ENCODE data around the gene NPAS2.

Gene NPAS2

GRCh38 chr2:100877555-100877954 is 57.6 kb downstream of the NPAS2 start:
- Histone ChIP-seq H2AFZ (ENCODE audit: low read length) (no peak overlapping the region), H3K27me3 (ENCODE audit: insufficient read depth, low read length, poor library complexity, severe bottlenecking) (no peaks in the 10 kb centered on the region), H3K9me2 (replicated peaks; ENCODE audit: low read depth, low read length) (no peaks in the 10 kb centered on the region), H3K4me1 (ENCODE audit: insufficient read depth, low read length, poor library complexity, severe bottlenecking) (no peaks in the 10 kb centered on the region), H3K9me3 (ENCODE audit: insufficient read depth, low read depth, low read length) (no peaks in the 10 kb centered on the region), H3K4me2 (ENCODE audit: low read depth, low read length, poor library complexity, severe bottlenecking) (no peak overlapping the region), H4K20me1 (ENCODE audit: insufficient read depth, low read length, poor library complexity, severe bottlenecking) (no peaks in the 10 kb centered on the region), H3K4me3 (ENCODE audit: low read length, poor library complexity, severe bottlenecking) (no peak overlapping the region), H3K9ac (ENCODE audit: low read depth, low read length, poor library complexity, severe bottlenecking) (no peak overlapping the region), H3K79me2 (ENCODE audit: insufficient read depth, low read length) (no peaks in the 10 kb centered on the region), H3K36me3 (ENCODE audit: insufficient read depth, low read length) (no peaks in the 10 kb centered on the region), H3F3A (ENCODE audit: low read depth) (no peaks in the 10 kb centered on the region)
- TF ChIP-seq EZH2phosphoT487 (IDR thresholded peaks at IDR 0.05; ENCODE audit: borderline replicate concordance), result no peak
- TF ChIP-seq CTCF (conservative IDR thresholded peaks at IDR 0.05; ENCODE audit: low read length), result no peak

- H3K9ac ChIP-seq (ENCODE audit: low read depth, low read length, poor library complexity, severe bottlenecking), result no peak overlapping the region
Measured at GRCh38 chr2:100878000-100878791, 58.3 kb downstream of the NPAS2 start.

GRCh38 chr2:100879296-100879695 is 59.4 kb downstream of the NPAS2 start:
- Histone ChIP-seq H3F3A (ENCODE audit: low read depth) (no peaks in the 10 kb centered on the region), H3K9me3 (ENCODE audit: insufficient read depth, low read depth, low read length) (no peaks in the 10 kb centered on the region), H3K36me3 (ENCODE audit: insufficient read depth, low read length) (no peaks in the 10 kb centered on the region), H3K79me2 (ENCODE audit: insufficient read depth, low read length) (no peaks in the 10 kb centered on the region), H3K27me3 (ENCODE audit: insufficient read depth, low read length, poor library complexity, severe bottlenecking) (no peaks in the 10 kb centered on the region), H3K9me2 (replicated peaks; ENCODE audit: low read depth, low read length) (no peaks in the 10 kb centered on the region), H3K9ac (ENCODE audit: low read depth, low read length, poor library complexity, severe bottlenecking) (no peak overlapping the region), H3K4me2 (ENCODE audit: low read depth, low read length, poor library complexity, severe bottlenecking) (no peak overlapping the region), H2AFZ (ENCODE audit: low read length) (no peak overlapping the region), H4K20me1 (ENCODE audit: insufficient read depth, low read length, poor library complexity, severe bottlenecking) (no peaks in the 10 kb centered on the region), H3K4me3 (ENCODE audit: low read length, poor library complexity, severe bottlenecking) (no peak overlapping the region), H3K4me1 (ENCODE audit: insufficient read depth, low read length, poor library complexity, severe bottlenecking) (no peaks in the 10 kb centered on the region)
- TF ChIP-seq EZH2phosphoT487 (IDR thresholded peaks at IDR 0.05; ENCODE audit: borderline replicate concordance) (no peak), CTCF (conservative IDR thresholded peaks at IDR 0.05; ENCODE audit: low read length) (no peak)

More at GRCh38 chr2:100878000-100878791, 58.3 kb downstream of the NPAS2 start:
- no peaks in the 10 kb centered on the region for H4K20me1 ChIP-seq (ENCODE audit: insufficient read depth, low read length, poor library complexity, severe bottlenecking)
- TF ChIP-seq CTCF (conservative IDR thresholded peaks at IDR 0.05; ENCODE audit: low read length), result no peak
- no peaks in the 10 kb centered on the region for H3K36me3 ChIP-seq (ENCODE audit: insufficient read depth, low read length)
- no peaks in the 10 kb centered on the region for H3K9me3 ChIP-seq (ENCODE audit: insufficient read depth, low read depth, low read length)
- H3F3A ChIP-seq (ENCODE audit: low read depth), result no peaks in the 10 kb centered on the region
- no peaks in the 10 kb centered on the region for H3K79me2 ChIP-seq (ENCODE audit: insufficient read depth, low read length)
- H3K4me1 ChIP-seq (ENCODE audit: insufficient read depth, low read length, poor library complexity, severe bottlenecking), result no peaks in the 10 kb centered on the region
- H3K4me3 ChIP-seq (ENCODE audit: low read length, poor library complexity, severe bottlenecking), result no peak overlapping the region
- no peaks in the 10 kb centered on the region for H3K9me2 ChIP-seq (replicated peaks; ENCODE audit: low read depth, low read length)
- no peaks in the 10 kb centered on the region for H3K27me3 ChIP-seq (ENCODE audit: insufficient read depth, low read length, poor library complexity, severe bottlenecking)
- H3K4me2 ChIP-seq (ENCODE audit: low read depth, low read length, poor library complexity, severe bottlenecking), result no peak overlapping the region
- H2AFZ ChIP-seq (ENCODE audit: low read length), result no peak overlapping the region

All from Loucy (cell line).